Liver (tissue), 3 donors: ENCODE data around the gene IGF1R.

Source experiments
- EGR1 ChIP-seq, 2 donors: IDR thresholded peaks; 2 replicates each; pipeline ENCODE4 v1.6.1; 2016 to 2018; ENCODE audit warnings: antibody characterized with exemption in 2 of 2, low read depth in 2 of 2
- JUND ChIP-seq, 2 donors: IDR thresholded peaks; 2 replicates each; pipeline ENCODE4 v1.6.1; 2016; ENCODE audit warnings: antibody characterized with exemption in 2 of 2
- RAD21 ChIP-seq, 2 donors: IDR thresholded peaks; 2 replicates each; pipeline ENCODE4 v1.6.1; 2016; ENCODE audit warnings: antibody characterized with exemption in 2 of 2, mild to moderate bottlenecking in 2 of 2
- SP1 ChIP-seq: IDR thresholded peaks from 2 replicates; pipeline ENCODE4 v1.6.1; 2018; ENCODE audit warnings: antibody characterized with exemption, mild to moderate bottlenecking
- TAF1 ChIP-seq: conservative IDR thresholded peaks from 2 replicates; pipeline ENCODE4 v1.6.1; 2016; ENCODE audit warnings: antibody characterized with exemption, mild to moderate bottlenecking
- YY1 ChIP-seq: IDR thresholded peaks from 2 replicates; pipeline ENCODE4 v1.6.1; 2016; ENCODE audit warnings: antibody characterized with exemption, mild to moderate bottlenecking
- TF ChIP-seq, protein P1 (sequence below): fragments of 150-350 bp; IDR thresholded peaks from 2 replicates; pipeline ENCODE4 v1.5.1; 2017; ENCODE audit warnings: improper control_type of control experiment, low read depth, low read length; ENCODE audit not compliant: missing input control
- TF ChIP-seq, protein P2 (sequence below): IDR thresholded peaks from 2 replicates; pipeline ENCODE4 v1.6.1; 2016; ENCODE audit warnings: antibody characterized with exemption, mild to moderate bottlenecking
- donor health status: healthy.
- donor health status: healthy.

GRCh38 chr15:98807262-98807661 is 158.9 kb downstream of the IGF1R start:
- TF ChIP-seq, protein P1, sequence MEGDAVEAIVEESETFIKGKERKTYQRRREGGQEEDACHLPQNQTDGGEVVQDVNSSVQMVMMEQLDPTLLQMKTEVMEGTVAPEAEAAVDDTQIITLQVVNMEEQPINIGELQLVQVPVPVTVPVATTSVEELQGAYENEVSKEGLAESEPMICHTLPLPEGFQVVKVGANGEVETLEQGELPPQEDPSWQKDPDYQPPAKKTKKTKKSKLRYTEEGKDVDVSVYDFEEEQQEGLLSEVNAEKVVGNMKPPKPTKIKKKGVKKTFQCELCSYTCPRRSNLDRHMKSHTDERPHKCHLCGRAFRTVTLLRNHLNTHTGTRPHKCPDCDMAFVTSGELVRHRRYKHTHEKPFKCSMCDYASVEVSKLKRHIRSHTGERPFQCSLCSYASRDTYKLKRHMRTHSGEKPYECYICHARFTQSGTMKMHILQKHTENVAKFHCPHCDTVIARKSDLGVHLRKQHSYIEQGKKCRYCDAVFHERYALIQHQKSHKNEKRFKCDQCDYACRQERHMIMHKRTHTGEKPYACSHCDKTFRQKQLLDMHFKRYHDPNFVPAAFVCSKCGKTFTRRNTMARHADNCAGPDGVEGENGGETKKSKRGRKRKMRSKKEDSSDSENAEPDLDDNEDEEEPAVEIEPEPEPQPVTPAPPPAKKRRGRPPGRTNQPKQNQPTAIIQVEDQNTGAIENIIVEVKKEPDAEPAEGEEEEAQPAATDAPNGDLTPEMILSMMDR: no peak
- TF ChIP-seq TAF1: no peak
- TF ChIP-seq, protein P2, sequence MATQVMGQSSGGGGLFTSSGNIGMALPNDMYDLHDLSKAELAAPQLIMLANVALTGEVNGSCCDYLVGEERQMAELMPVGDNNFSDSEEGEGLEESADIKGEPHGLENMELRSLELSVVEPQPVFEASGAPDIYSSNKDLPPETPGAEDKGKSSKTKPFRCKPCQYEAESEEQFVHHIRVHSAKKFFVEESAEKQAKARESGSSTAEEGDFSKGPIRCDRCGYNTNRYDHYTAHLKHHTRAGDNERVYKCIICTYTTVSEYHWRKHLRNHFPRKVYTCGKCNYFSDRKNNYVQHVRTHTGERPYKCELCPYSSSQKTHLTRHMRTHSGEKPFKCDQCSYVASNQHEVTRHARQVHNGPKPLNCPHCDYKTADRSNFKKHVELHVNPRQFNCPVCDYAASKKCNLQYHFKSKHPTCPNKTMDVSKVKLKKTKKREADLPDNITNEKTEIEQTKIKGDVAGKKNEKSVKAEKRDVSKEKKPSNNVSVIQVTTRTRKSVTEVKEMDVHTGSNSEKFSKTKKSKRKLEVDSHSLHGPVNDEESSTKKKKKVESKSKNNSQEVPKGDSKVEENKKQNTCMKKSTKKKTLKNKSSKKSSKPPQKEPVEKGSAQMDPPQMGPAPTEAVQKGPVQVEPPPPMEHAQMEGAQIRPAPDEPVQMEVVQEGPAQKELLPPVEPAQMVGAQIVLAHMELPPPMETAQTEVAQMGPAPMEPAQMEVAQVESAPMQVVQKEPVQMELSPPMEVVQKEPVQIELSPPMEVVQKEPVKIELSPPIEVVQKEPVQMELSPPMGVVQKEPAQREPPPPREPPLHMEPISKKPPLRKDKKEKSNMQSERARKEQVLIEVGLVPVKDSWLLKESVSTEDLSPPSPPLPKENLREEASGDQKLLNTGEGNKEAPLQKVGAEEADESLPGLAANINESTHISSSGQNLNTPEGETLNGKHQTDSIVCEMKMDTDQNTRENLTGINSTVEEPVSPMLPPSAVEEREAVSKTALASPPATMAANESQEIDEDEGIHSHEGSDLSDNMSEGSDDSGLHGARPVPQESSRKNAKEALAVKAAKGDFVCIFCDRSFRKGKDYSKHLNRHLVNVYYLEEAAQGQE: no peak
- no peak for TF ChIP-seq EGR1 (IDR thresholded peaks at IDR 0.05; ENCODE audit: low read depth in 2 of 2)
- no peak for TF ChIP-seq SP1
- TF ChIP-seq RAD21 (IDR thresholded peaks at IDR 0.05): no peak
- no peak for TF ChIP-seq YY1
- no peak for TF ChIP-seq JUND (IDR thresholded peaks at IDR 0.05)
